Spinal cord (tissue), 10 donors: ENCODE data around the gene IL36A. TPM values are rescaled to one million over a fixed set of nuclear protein-coding genes. Genes with fewer than 3 reads are reported as not detected.

ENCODE experiments used
- DNase-seq, 6 donors: peaks; one replicate each; pipeline versions ENCODE4 v3.0.0 to v3.0.0-alpha.2; 2013 to 2015; ENCODE audit warnings: low spot score in 6 of 6, low read depth in 4 of 6
- H3K27ac ChIP-seq: one replicate; pipeline ENCODE4 v1.5.1; 2013; ENCODE audit warnings: low read depth, low read length, control low read depth
- H3K27me3 ChIP-seq: one replicate; pipeline ENCODE4 v1.6.1; 2013; ENCODE audit warnings: low read length; ENCODE audit not compliant: control insufficient read depth, insufficient read depth
- H3K36me3 ChIP-seq: one replicate; pipeline ENCODE4 v1.6.1; 2013; ENCODE audit warnings: low read length; ENCODE audit not compliant: control insufficient read depth, insufficient read depth
- H3K4me1 ChIP-seq: one replicate; pipeline ENCODE4 v1.6.1; 2013; ENCODE audit warnings: low read length; ENCODE audit not compliant: control insufficient read depth, insufficient read depth
- H3K4me3 ChIP-seq: one replicate; pipeline ENCODE4 v1.5.1; 2013; ENCODE audit warnings: low read depth, low read length, control low read depth
- H3K9me3 ChIP-seq: one replicate; pipeline ENCODE4 v1.6.1; 2013; ENCODE audit warnings: low read length; ENCODE audit not compliant: control insufficient read depth, insufficient read depth
- WGBS: methylation state at CpG from one replicate; pipeline ENCODE4 v1.1.5; 2013; ENCODE audit warnings: missing lambda C conversion rate; ENCODE audit not compliant: insufficient coverage; 5-methylcytosine and 5-hydroxymethylcytosine counted together
- long read RNA-seq, 4 donors: transcript quantifications; one replicate each; lab custom pipeline, GENCODE V29; 2026
- polyA plus RNA-seq, 2 donors: library from polyadenylated mRNA; unstranded; fragments of 120-200 nt; gene quantifications; one replicate each; pipeline ENCODE4 v1.2.1, GENCODE V29; 2013; ENCODE audit not compliant: insufficient read length in 2 of 2
- total RNA-seq, 2 donors: library from RNA; depleted of rRNA in 1 of 2; stranded (reverse); fragments of 120-200 nt in 1 of 2; fragments of >200 nt in 1 of 2; gene quantifications; one replicate each; pipeline versions ENCODE4 v1.2.3 to v1.2.4, GENCODE V29; 2013 to 2014
- donor health status: healthy.

Gene IL36A
- not detected for total RNA-seq
- polyA plus RNA-seq: not detected
- long read RNA-seq, donor 1: 0 reads
- long read RNA-seq, donor 2: 0 reads
- long read RNA-seq, donor 3: 0 reads
- long read RNA-seq, donor 4: 0 reads

DNA sequence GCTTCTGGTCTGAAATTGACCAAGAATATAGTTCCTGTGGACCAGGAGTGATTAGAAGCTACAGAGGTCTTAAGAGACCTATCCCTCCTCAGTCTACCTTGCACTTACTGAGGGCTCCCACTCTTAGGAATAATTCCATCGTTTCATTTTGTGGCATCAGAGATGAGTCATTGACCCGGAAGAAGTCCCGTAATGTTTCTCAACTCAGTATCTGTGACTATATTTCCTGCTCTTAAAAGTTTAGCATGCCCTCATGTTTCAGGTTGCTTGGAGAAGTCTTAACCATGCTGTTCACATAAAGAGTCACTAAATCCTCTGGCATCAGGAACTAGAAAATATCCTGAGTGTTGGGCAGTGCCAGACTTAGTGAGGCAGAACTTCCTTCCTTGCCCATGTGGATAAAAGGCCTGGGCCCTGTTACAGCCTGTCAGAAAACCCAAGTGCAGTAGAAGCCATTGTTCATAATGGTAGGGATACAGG, at the start of gene IL36A:
IL36A (plus strand) TSS at position 430 of the 480 bp plus-strand sequence. CDS start 413 bp downstream, outside the sequence.
- no peaks in the 10 kb centered on the region for H3K4me1 ChIP-seq
- no peak for DNase-seq
- H3K36me3 ChIP-seq: no peaks in the 10 kb centered on the region
- H3K27ac ChIP-seq: no peak within 1 kb of the TSS
- 83% methylated on average over 3 of the region's 3 CpGs for WGBS
- no peak within 1 kb of the TSS for H3K4me3 ChIP-seq
- H3K9me3 ChIP-seq: peaks cover 9% of the 10 kb centered on the region
- no peaks in the 10 kb centered on the region for H3K27me3 ChIP-seq

GRCh38 chr2:112957511-112957910, 47.7 kb upstream of the IL36A start:
- Histone ChIP-seq H3K36me3 (no peaks in the 10 kb centered on the region), H3K9me3 (no peaks in the 10 kb centered on the region), H3K27ac (no peak overlapping the region), H3K27me3 (no peaks in the 10 kb centered on the region), H3K4me1 (no peaks in the 10 kb centered on the region), H3K4me3 (no peak overlapping the region)
- 97% methylated on average over 3 of the region's 3 CpGs for WGBS
- no peak for DNase-seq

GRCh38 chr2:112958428-112959108, 46.7 kb upstream of the IL36A start:
- no peaks in the 10 kb centered on the region for H3K9me3 ChIP-seq
- H3K27ac ChIP-seq: no peak overlapping the region
- no peaks in the 10 kb centered on the region for H3K36me3 ChIP-seq
- H3K4me3 ChIP-seq: no peak overlapping the region
- 91% methylated on average over 3 of the region's 9 CpGs for WGBS
- peak in 5 of 6 donors; percentile 22 to 90 (median 35) for DNase-seq
- H3K4me1 ChIP-seq: no peaks in the 10 kb centered on the region
- H3K27me3 ChIP-seq: no peaks in the 10 kb centered on the region

DNA sequence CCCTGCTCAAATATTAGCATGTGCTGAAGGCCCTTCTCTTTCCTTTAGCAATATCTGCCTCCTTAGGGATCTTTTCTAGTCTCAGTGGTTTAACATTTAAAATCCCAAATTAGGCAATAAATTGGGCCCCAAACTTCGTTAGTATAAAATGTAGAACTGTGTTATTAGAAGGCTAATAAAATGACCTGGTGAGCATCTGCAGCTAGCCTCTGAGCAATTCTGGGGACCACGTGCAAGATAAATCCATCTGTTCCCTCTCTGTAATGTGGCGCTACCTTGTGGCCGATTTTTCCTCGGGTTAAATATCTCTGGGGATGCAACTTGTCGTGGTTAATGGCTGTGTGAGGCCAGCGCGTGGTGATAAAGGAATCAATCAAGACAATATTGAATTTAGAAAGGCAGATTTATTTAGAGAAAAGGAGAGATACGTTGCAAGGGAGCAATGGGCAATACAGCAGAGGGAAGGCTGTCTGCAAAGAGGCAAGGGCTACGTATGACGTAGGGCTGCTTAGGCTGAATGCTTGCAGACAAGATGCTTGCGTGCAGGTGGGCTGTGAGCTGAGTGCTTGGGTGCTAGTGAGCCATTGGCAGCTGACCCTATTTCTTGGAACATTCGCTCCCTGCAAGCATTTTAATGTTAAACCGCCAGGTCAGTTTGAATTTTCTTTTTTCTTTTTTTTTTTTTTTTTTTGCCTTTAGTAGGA, 46.0 kb upstream of the IL36A start:
- 45% methylated on average over 11 of the region's 14 CpGs for WGBS
- Histone ChIP-seq H3K4me3 (no peak overlapping the region), H3K36me3 (no peaks in the 10 kb centered on the region), H3K27ac (no peak overlapping the region), H3K4me1 (no peaks in the 10 kb centered on the region), H3K27me3 (no peaks in the 10 kb centered on the region), H3K9me3 (no peaks in the 10 kb centered on the region)
- peak in 2 of 6 donors; percentile 10 to 71 for DNase-seq

DNA sequence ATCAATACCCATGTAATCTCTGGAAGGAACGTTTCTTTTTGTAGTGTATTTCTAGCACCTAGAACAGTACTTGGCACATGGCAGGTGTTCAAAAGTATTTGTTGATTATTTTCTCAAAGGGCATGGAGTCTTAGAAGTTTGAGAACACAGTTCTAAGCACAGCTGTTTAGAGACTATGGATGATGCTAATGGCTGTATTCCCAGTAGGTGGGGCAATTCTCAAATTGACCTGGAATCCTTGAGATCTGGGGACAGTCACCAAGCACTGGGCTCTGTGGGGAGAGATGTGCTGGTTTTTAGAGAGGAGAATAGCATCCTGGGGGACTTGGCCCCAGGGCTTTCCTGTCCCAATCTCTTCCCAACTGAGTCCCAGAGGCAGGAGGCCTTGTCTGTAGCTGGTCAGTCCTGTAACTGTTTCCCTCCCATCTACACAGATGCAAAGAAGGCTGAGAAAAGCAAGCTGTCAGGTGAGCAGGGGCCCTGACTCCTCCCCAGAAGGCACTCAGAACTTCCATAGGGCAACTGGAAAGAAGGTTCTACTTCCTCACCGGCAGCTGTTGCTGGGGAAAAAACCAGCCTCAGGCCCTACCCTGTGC, 44.9 kb upstream of the IL36A start:
- H3K36me3 ChIP-seq: no peaks in the 10 kb centered on the region
- no peaks in the 10 kb centered on the region for H3K4me1 ChIP-seq
- H3K4me3 ChIP-seq: no peak overlapping the region
- H3K27me3 ChIP-seq: no peaks in the 10 kb centered on the region
- DNase-seq: no peak
- WGBS: 100% methylated on average over 1 of the region's 2 CpGs
- no peaks in the 10 kb centered on the region for H3K9me3 ChIP-seq
- no peak overlapping the region for H3K27ac ChIP-seq

GRCh38 chr2:112962308-112963175, 42.7 kb upstream of the IL36A start:
- Histone ChIP-seq H3K4me3 (no peak overlapping the region), H3K9me3 (no peaks in the 10 kb centered on the region), H3K36me3 (no peaks in the 10 kb centered on the region), H3K4me1 (no peaks in the 10 kb centered on the region), H3K27me3 (no peaks in the 10 kb centered on the region), H3K27ac (no peak overlapping the region)
- DNase-seq: no peak
- WGBS: no CpG with 5 or more reads among the region's 3 CpGs

DNA sequence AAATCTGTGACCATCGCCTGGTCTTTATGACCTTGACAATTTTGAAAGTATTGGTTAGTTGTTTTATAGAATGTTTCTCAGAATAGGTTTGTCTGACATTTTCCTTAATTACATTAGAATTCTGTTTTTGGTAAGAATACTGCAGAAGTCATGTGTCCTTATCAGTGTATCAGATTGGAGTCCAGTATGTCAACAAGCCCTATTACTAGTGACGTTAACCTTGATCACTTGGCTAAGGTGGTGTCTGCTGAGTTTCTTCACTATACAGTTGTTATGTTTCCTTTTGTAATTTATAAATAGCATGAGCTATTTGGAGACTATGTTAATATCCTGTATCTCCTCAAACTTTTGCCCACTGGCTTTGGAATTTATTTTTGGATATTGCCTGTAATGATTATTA, 38.2 kb upstream of the IL36A start:
- no peak overlapping the region for H3K27ac ChIP-seq
- DNase-seq: no peak
- no CpG with 5 or more reads among the region's 2 CpGs for WGBS
- no peak overlapping the region for H3K4me3 ChIP-seq
- H3K9me3 ChIP-seq: no peaks in the 10 kb centered on the region
- H3K27me3 ChIP-seq: no peaks in the 10 kb centered on the region
- no peaks in the 10 kb centered on the region for H3K4me1 ChIP-seq
- no peaks in the 10 kb centered on the region for H3K36me3 ChIP-seq

DNA sequence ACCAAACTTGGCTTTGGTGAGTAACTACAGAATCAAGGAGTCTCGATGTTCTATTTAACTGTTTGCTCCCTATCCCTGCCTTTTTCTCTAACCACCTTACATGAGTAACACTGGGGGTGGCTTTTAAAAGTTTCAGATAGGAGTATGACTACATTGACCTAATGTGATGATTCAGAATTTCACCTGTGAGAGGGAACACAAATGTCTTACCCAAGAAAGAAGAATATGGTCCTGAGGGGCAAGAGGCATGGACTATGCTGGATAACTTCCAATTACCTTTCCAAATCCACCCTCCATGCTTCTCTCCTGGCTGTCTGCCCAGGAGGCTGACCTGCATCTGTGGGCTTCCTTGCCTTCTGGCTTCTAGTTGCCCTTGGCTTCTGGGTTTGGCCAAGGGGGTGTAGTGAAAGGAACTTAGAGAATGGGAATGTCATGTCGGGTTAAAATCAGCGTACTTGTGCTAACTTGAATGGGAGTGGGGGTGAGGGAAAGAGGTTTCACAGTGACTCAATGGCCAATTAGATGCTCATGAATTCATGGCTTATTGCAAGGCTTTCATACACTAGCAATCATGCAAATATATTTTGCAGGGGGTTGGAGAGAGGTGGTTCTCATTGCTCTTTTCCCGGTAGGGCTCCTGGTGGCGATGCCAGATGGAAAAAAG, 32.7 kb upstream of the IL36A start:
- Histone ChIP-seq H3K9me3 (no peaks in the 10 kb centered on the region), H3K36me3 (no peaks in the 10 kb centered on the region), H3K27ac (no peak overlapping the region), H3K27me3 (no peaks in the 10 kb centered on the region), H3K4me1 (no peaks in the 10 kb centered on the region), H3K4me3 (no peak overlapping the region)
- DNase-seq: no peak
- WGBS: 96% methylated on average over 4 of the region's 5 CpGs

DNA sequence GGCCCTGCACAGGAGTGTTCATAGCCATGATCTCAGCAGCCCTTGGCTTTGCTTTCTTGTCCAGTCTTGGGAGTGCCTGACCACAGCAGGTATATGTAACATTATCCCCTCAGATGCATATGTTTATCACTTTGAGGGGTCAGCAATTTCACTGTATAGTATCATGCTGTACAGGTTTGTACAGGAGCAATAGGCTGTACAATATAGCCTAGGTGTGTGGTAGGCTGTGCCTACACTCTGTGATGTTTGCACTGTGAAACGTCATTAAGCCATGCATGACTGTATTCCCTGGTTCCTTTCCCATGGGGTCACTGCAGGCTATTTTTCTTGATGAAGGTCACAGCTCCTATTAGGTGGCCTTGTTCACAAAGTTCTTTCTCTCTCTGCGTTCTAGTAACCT, 32.1 kb upstream of the IL36A start:
- H3K4me3 ChIP-seq: no peak overlapping the region
- H3K27ac ChIP-seq: no peak overlapping the region
- no peaks in the 10 kb centered on the region for H3K4me1 ChIP-seq
- H3K27me3 ChIP-seq: no peaks in the 10 kb centered on the region
- no peaks in the 10 kb centered on the region for H3K36me3 ChIP-seq
- DNase-seq: no peak
- 71% methylated on average over 2 of the region's 2 CpGs for WGBS
- H3K9me3 ChIP-seq: no peaks in the 10 kb centered on the region
